HepG2 (cell line): ENCODE results near the gene SDC1. TPM values are rescaled to one million over a fixed set of nuclear protein-coding genes. Genes with fewer than 3 reads are reported as not detected.

Source experiments
- ATAC-seq: fragments of 200-7000 bp; cut with Tn5 transposase; 3 replicates; pipeline ENCODE4 v1.9.1; 2020; ENCODE audit warnings: mild to moderate bottlenecking, moderate library complexity
- BruUV-seq: library from RNA; stranded (reverse); fragments of 400-500 nt; replicated peaks from 2 replicates; lab custom pipeline; 2021; lab: Mats Ljungman, UMichigan
- CTCF ChIA-PET: fragments of 300-600 bp; formaldehyde crosslinking; extraction: SDS; loops from one replicate; lab custom pipeline; 2021; ENCODE audit warnings: low total read pairs, inconsistent platforms, low intra/inter-chr PET ratio; lab: Yijun Ruan, JAX
- POLR2A ChIA-PET: fragments of 350-600 bp; sonication (Branson Sonifier 250); formaldehyde crosslinking; loops from one replicate; lab custom pipeline; 2020; ENCODE audit warnings: antibody characterized with exemption, inconsistent platforms; lab: Yijun Ruan, JAX
- DNase-seq: peaks from one replicate; pipeline ENCODE4 v3.0.0-alpha.2; 2015; ENCODE audit warnings: low spot score
- FAIRE-seq: peaks from 3 replicates; lab custom pipeline; 2011; peaks lifted over from hg19 to GRCh38; lab: Jason Lieb, UNC
- H2AFZ ChIP-seq: one replicate; pipeline ENCODE4 v1.6.1; 2011; ENCODE audit warnings: low read length, inconsistent platforms
- H3K27ac ChIP-seq: fragments of 300-600 bp; 3 replicates; pipeline ENCODE4 v1.8.0; 2011; ENCODE audit warnings: mixed run types, mild to moderate bottlenecking, mixed read lengths, low read length, inconsistent platforms; ENCODE audit not compliant: insufficient read depth; ENCODE audit errors: extremely low read length
- H3K27me3 ChIP-seq, 2 experiments: fragments of 200-600 bp in 1 of 2; 2 replicates in 1 of 2; 3 replicates in 1 of 2; pipeline versions ENCODE4 v1.6.0 to v1.8.0; 2011; ENCODE audit warnings: low read length in 2 of 2, mild to moderate bottlenecking in 2 of 2, moderate library complexity in 2 of 2, inconsistent platforms in 1 of 2; ENCODE audit not compliant: insufficient read depth in 2 of 2, control insufficient read depth in 1 of 2
- H3K36me3 ChIP-seq, 2 experiments: fragments of 200-600 bp in 1 of 2; replicated peaks in 1 of 2; 2 replicates in 1 of 2; 3 replicates in 1 of 2; pipeline versions ENCODE4 v1.5.1 to v1.8.0; 2011; ENCODE audit warnings: low read length in 2 of 2, inconsistent platforms in 1 of 2; ENCODE audit not compliant: insufficient read depth in 2 of 2, control insufficient read depth in 1 of 2
- H3K4me1 ChIP-seq: 2 replicates; pipeline ENCODE4 v1.5.1; 2012; ENCODE audit warnings: low read length, inconsistent platforms; ENCODE audit not compliant: insufficient read depth
- H3K4me2 ChIP-seq: 2 replicates; pipeline ENCODE4 v1.6.0; 2011; ENCODE audit warnings: low read depth, low read length, inconsistent platforms
- H3K4me3 ChIP-seq, 3 experiments: fragments of 200-600 bp in 1 of 3; sonication (generic), shearing (Covaris generic) in 1 of 3; replicated peaks in 1 of 3; 2 replicates each; pipeline ENCODE4 v1.5.1; 2011 to 2016; ENCODE audit warnings: low read length in 3 of 3, inconsistent platforms in 2 of 3, low read depth in 2 of 3, mild to moderate bottlenecking in 2 of 3, control low read depth in 1 of 3, mixed read lengths in 1 of 3; ENCODE audit not compliant: insufficient read depth in 1 of 3
- H3K79me2 ChIP-seq: one replicate; pipeline ENCODE4 v1.6.1; 2011; ENCODE audit warnings: low read length, inconsistent platforms; ENCODE audit not compliant: insufficient read depth
- H3K9ac ChIP-seq: 2 replicates; pipeline ENCODE4 v1.6.0; 2011; ENCODE audit warnings: mild to moderate bottlenecking, low read depth, low read length, inconsistent platforms; ENCODE audit not compliant: insufficient read depth
- H3K9me3 ChIP-seq: 2 replicates; pipeline ENCODE4 v1.5.1; 2012; ENCODE audit warnings: mild to moderate bottlenecking, low read length
- H4K20me1 ChIP-seq: 2 replicates; pipeline ENCODE4 v1.6.0; 2011; ENCODE audit warnings: inconsistent platforms, mild to moderate bottlenecking, low read length, moderate library complexity; ENCODE audit not compliant: insufficient read depth
- BORCS8-MEF2B ChIP-seq: sonication (generic); formaldehyde crosslinking; IDR thresholded peaks from 2 replicates; pipeline ENCODE4 v1.8.0; 2022; ENCODE audit warnings: mild to moderate bottlenecking, missing genetic modification reagents
- FOXK1 ChIP-seq: sonication (generic); formaldehyde crosslinking; IDR thresholded peaks from 2 replicates; pipeline ENCODE4 v1.4.0; 2020; ENCODE audit warnings: low read depth, missing genetic modification reagents, borderline replicate concordance
- GATAD2A ChIP-seq: IDR thresholded peaks from 2 replicates; pipeline ENCODE4 v1.6.1; 2016
- GTF2F1 ChIP-seq: fragments of 150-350 bp; IDR thresholded peaks from 2 replicates; pipeline ENCODE4 v1.6.1; 2014; ENCODE audit warnings: low read length
- JUND ChIP-seq: sonication (generic); formaldehyde crosslinking; IDR thresholded peaks from 2 replicates; pipeline ENCODE4 v1.8.0; 2022; ENCODE audit warnings: mild to moderate bottlenecking, missing genetic modification reagents
- KDM1A ChIP-seq: IDR thresholded peaks from 2 replicates; pipeline ENCODE4 v1.6.1; 2016; ENCODE audit warnings: missing compliant biosample characterization
- RNF2 ChIP-seq: fragments of 450-650 bp; conservative IDR thresholded peaks from 2 replicates; pipeline ENCODE4 v1.6.1; 2016; ENCODE audit warnings: low read depth
- YY1 ChIP-seq: IDR thresholded peaks from 2 replicates; pipeline ENCODE4 v1.6.1; 2011; ENCODE audit warnings: low read length, low read depth, moderate library complexity, mild to moderate bottlenecking; ENCODE audit not compliant: insufficient read depth, insufficient replicate concordance
- ZNF430 ChIP-seq: sonication (generic); formaldehyde crosslinking; IDR thresholded peaks from 2 replicates; pipeline ENCODE4 v1.9.0; 2021; ENCODE audit warnings: mild to moderate bottlenecking, missing genetic modification reagents
- ZNF746 ChIP-seq: sonication (generic); formaldehyde crosslinking; IDR thresholded peaks from 2 replicates; pipeline ENCODE4 v1.8.0; 2022; ENCODE audit warnings: mild to moderate bottlenecking, missing genetic modification reagents
- WGBS: methylation state at CpG from one replicate; pipeline ENCODE4 v1.1.6; 2017; ENCODE audit warnings: low lambda C conversion rate; 5-methylcytosine and 5-hydroxymethylcytosine counted together
- in situ Hi-C: cut with HindIII; loops from 2 replicates; pipeline ENCODE4 v1.10.0; 2017; ENCODE audit warnings: low pct_unique_long_range_greater_than_20kb; ENCODE audit not compliant: extremely low pct_ligation_motif_present
- intact Hi-C: fragments of 100-400 bp; cut with micrococcal nuclease; formaldehyde crosslinking; loops from one replicate; pipeline ENCODE4 v1.10.0; 2022; ENCODE audit not compliant: unreplicated experiment
- polyA plus RNA-seq, 8 experiments: library from polyadenylated mRNA; depleted of rRNA in 3 of 8; stranded (reverse) in 7 of 8; unstranded in 1 of 8; fragments of >200 nt; fragmentation: Illumina TruSeq in 4 of 8; extraction: Trizol in 4 of 8; gene quantifications; 2 replicates each; pipeline versions ENCODE4 v1.2.1 to v1.2.3, GENCODE V29; 2011 to 2016; ENCODE audit warnings: low read depth in 4 of 8, missing spikeins in 1 of 8, mixed read lengths in 1 of 8; ENCODE audit not compliant: insufficient read depth in 1 of 8
- total RNA-seq, 5 experiments: library from RNA; depleted of rRNA; stranded (reverse); fragments of >200 nt; fragmentation: Illumina TruSeq; extraction: Trizol; gene quantifications; 2 replicates each; pipeline ENCODE4 v1.2.3, GENCODE V29; 2016; ENCODE audit warnings: low read depth in 1 of 5
- TF ChIP-seq, protein P1 (sequence below), 2 experiments: fragments of 450-650 bp in 1 of 2; sonication (generic) in 1 of 2; formaldehyde crosslinking in 1 of 2; IDR thresholded peaks; 2 replicates each; pipeline versions ENCODE4 v1.6.1 to v1.8.0; 2016 to 2022; ENCODE audit warnings: antibody characterized with exemption in 1 of 2, mild to moderate bottlenecking in 1 of 2, missing genetic modification reagents in 1 of 2
- TF ChIP-seq, protein P2 (sequence below): sonication (generic); formaldehyde crosslinking; IDR thresholded peaks from 2 replicates; pipeline ENCODE4 v1.4.0; 2020; ENCODE audit warnings: mild to moderate bottlenecking, low read depth, missing genetic modification reagents

SDC1 gene
- total and polyA plus RNA-seq, 2 of the 13 experiments (the other 11 are each of a cell fraction or from before 2014, with no cell fraction given), result 108 to 119 TPM

DNA sequence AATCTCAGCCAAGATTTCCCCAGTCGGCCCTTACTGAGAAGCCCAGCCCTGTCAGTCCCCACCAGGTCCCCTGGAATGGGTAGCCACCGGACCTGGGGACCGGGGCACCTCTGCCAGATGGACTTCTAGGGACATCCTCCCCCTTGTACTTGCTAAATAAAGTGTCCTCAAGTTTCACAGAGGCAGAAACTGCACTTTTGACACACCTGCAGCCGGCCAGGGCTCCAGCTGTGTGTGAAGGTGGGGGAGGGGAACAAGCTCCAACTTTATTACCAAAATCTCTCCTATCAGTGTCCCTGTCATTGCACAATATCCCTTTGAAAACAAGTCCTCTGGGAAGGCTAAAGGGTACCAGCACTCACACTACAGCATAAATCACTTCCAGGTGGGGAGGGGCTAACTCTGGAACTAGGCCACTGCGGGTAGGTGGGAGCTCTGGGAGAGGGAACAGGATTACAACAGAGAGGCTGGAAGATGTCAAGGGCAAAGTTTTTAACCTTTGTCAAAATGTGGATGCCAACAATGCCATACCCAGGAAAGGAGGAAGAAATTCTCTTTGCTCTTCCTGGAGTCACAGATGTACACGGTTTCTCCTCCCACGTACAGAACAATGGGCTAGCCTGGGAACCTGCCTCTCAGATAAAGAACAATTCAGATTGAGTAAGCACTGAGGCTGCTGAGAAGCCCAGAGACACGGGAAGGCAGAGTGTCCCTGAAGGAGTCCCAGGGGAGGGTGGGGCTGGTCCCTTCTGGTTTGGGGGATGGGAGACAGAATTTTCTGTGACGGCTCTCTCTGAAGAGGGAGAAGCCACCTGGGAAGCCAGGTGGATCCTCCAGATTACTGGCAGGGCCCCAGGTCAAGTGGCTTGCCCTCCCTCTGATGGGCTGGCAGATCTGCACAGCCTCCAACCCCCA lies 11.0 kb downstream of the SDC1 start:
- no peaks in the 10 kb centered on the region for H3K27me3 ChIP-seq
- ATAC-seq (peak; percentile 45), FAIRE-seq (peak; percentile 97), DNase-seq (peak; percentile 93)
- H3K27ac ChIP-seq, result peak overlapping the region; percentile 83
- ChIA-PET CTCF (no interaction called here), POLR2A (interaction anchor here (0.9 to 3.3 kb wide), 10 partner anchors 9 to 162 kb away, joined by 3 to 59 read pairs (median 6); partner anchors contain the start of genes LAPTM4A and SDC1)
- peak overlapping the region; percentile 52; the same call in 1 of the 2 replicates for H3K9ac ChIP-seq
- H3K4me1 ChIP-seq, result peaks cover 100% of the 10 kb centered on the region
- WGBS, result 4% methylated on average over 6 of the region's 9 CpGs
- no TSS peak for BruUV-seq
- H4K20me1 ChIP-seq, result no peaks in the 10 kb centered on the region
- no peaks in the 10 kb centered on the region; a peak in 1 of 5 replicates for H3K36me3 ChIP-seq
- H3K4me3 ChIP-seq, result peak overlapping the region in 1 of 3 experiments; percentile 39; a peak in 2 of 6 replicates
- peaks cover 48% of the 10 kb centered on the region for H3K79me2 ChIP-seq
- H3K9me3 ChIP-seq, result no peaks in the 10 kb centered on the region
- peak overlapping the region; percentile 74 for H3K4me2 ChIP-seq
- in situ Hi-C loops, result no loop called here
- no peak overlapping the region for H2AFZ ChIP-seq
- intact Hi-C loops, result loop anchor here (2.0 kb wide), 1 partner anchor 17 kb away; no protein-coding TSS in a partner anchor
- TF ChIP-seq GTF2F1 (no peak), KDM1A (CRISPR knock-in tag) (peak; percentile 64; the same call in 1 of the 2 replicates), FOXK1 (CRISPR knock-in tag) (peak; percentile 63; the same call in 1 of the 2 replicates), GATAD2A (CRISPR knock-in tag) (peak; percentile 93), JUND (CRISPR knock-in tag) (peak; percentile 67; the same call in 1 of the 2 replicates), BORCS8-MEF2B (CRISPR knock-in tag) (no peak), RNF2 (no peak), YY1 (peak; percentile 1), ZNF746 (peak; percentile 84; the same call in 1 of the 2 replicates), ZNF430 (CRISPR knock-in tag) (0 out of 2 replicates have a peak, but pooled peaks have one; percentile 35)
- TF ChIP-seq, protein P1, sequence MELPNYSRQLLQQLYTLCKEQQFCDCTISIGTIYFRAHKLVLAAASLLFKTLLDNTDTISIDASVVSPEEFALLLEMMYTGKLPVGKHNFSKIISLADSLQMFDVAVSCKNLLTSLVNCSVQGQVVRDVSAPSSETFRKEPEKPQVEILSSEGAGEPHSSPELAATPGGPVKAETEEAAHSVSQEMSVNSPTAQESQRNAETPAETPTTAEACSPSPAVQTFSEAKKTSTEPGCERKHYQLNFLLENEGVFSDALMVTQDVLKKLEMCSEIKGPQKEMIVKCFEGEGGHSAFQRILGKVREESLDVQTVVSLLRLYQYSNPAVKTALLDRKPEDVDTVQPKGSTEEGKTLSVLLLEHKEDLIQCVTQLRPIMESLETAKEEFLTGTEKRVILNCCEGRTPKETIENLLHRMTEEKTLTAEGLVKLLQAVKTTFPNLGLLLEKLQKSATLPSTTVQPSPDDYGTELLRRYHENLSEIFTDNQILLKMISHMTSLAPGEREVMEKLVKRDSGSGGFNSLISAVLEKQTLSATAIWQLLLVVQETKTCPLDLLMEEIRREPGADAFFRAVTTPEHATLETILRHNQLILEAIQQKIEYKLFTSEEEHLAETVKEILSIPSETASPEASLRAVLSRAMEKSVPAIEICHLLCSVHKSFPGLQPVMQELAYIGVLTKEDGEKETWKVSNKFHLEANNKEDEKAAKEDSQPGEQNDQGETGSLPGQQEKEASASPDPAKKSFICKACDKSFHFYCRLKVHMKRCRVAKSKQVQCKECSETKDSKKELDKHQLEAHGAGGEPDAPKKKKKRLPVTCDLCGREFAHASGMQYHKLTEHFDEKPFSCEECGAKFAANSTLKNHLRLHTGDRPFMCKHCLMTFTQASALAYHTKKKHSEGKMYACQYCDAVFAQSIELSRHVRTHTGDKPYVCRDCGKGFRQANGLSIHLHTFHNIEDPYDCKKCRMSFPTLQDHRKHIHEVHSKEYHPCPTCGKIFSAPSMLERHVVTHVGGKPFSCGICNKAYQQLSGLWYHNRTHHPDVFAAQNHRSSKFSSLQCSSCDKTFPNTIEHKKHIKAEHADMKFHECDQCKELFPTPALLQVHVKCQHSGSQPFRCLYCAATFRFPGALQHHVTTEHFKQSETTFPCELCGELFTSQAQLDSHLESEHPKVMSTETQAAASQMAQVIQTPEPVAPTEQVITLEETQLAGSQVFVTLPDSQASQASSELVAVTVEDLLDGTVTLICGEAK (IDR thresholded peaks at IDR 0.05), result no peak
- TF ChIP-seq, protein P1 (CRISPR knock-in tag; IDR thresholded peaks at IDR 0.05), result peak; percentile 95
- TF ChIP-seq, protein P2, sequence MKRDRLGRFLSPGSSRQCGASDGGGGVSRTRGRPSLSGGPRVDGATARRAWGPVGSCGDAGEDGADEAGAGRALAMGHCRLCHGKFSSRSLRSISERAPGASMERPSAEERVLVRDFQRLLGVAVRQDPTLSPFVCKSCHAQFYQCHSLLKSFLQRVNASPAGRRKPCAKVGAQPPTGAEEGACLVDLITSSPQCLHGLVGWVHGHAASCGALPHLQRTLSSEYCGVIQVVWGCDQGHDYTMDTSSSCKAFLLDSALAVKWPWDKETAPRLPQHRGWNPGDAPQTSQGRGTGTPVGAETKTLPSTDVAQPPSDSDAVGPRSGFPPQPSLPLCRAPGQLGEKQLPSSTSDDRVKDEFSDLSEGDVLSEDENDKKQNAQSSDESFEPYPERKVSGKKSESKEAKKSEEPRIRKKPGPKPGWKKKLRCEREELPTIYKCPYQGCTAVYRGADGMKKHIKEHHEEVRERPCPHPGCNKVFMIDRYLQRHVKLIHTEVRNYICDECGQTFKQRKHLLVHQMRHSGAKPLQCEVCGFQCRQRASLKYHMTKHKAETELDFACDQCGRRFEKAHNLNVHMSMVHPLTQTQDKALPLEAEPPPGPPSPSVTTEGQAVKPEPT (CRISPR knock-in tag), result no peak; the same call in 1 of the 2 replicates
